Measurements from ENCODE around the gene ATP5F1E. TPM values are rescaled to one million over a fixed set of nuclear protein-coding genes. Genes with fewer than 3 reads are reported as not detected.

The ATP5F1E gene
- total and polyA plus RNA-seq, 7 donors, result 57.1 to 88.5 (median 72.1) TPM

DNA sequence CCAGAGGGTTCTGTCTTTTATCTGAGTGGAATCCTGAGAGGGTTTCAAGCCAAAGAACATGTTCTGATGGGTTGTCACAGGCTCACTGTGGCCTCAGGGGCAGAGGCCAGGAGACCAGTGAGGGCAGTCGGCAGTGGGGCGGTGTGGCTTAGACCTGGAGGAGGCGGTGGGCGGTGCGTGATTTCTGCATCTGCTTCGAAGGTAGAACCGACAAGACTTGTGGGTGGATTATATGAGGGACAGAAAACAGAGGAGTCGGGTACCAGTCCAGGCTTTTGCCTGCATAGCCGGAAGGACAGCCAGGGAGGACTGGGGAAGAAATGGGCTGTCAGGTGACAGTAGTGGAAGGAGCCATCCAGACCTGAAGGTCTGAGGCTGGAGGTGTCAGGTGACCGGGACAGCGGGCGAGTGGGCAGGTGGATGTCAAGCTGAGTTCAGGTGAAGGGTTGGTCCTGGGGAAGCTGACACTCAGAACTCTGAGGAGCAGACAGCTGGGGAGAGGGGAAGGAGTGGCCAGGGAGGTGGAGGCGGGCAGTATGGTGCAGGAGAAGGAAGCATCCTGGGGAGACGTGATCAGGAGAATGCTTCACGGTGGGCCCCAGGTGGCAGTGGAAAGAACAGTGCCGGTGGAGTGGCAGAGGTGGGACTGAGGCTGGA lies 28.2 kb downstream of the ATP5F1E start:
- peaks cover 15% of the 10 kb centered on the region for H3K4me1 ChIP-seq
- peaks cover 0 to 41% of the 10 kb centered on the region in 2 donors for H3K36me3 ChIP-seq (ENCODE audit: insufficient read depth in 1 of 2, low read depth in 1 of 2)
- H3K4me3 ChIP-seq, result no peak overlapping the region
- TF ChIP-seq, protein P1, sequence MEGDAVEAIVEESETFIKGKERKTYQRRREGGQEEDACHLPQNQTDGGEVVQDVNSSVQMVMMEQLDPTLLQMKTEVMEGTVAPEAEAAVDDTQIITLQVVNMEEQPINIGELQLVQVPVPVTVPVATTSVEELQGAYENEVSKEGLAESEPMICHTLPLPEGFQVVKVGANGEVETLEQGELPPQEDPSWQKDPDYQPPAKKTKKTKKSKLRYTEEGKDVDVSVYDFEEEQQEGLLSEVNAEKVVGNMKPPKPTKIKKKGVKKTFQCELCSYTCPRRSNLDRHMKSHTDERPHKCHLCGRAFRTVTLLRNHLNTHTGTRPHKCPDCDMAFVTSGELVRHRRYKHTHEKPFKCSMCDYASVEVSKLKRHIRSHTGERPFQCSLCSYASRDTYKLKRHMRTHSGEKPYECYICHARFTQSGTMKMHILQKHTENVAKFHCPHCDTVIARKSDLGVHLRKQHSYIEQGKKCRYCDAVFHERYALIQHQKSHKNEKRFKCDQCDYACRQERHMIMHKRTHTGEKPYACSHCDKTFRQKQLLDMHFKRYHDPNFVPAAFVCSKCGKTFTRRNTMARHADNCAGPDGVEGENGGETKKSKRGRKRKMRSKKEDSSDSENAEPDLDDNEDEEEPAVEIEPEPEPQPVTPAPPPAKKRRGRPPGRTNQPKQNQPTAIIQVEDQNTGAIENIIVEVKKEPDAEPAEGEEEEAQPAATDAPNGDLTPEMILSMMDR (IDR thresholded peaks at IDR 0.05), result no peak
- H3K27me3 ChIP-seq (ENCODE audit: insufficient read depth in 3 of 3, low read length in 2 of 3), result no peaks in the 10 kb centered on the region
- no peak overlapping the region for H3K27ac ChIP-seq
- no peaks in the 10 kb centered on the region for H3K9me3 ChIP-seq
- ATAC-seq, result no peak
- intact Hi-C loops (cut with DNase I), result no loop called here
- 84 to 87% (median 86%) methylated on average over 16 of the region's 16 CpGs for WGBS, 3 donors
- DNase-seq, result peak in 1 of 2 donors; percentile 43

GRCh38 chr20:59002874-59003399 lies 29.2 kb downstream of the ATP5F1E start:
- peak in 1 of 2 donors; percentile 47 for DNase-seq
- WGBS, 3 donors, result 59 to 84% (median 64%) methylated on average over 17 of the region's 17 CpGs
- intact Hi-C loops (cut with DNase I), result no loop called here
- no peaks in the 10 kb centered on the region for H3K9me3 ChIP-seq
- no peak overlapping the region for H3K4me3 ChIP-seq
- peaks cover 15% of the 10 kb centered on the region for H3K4me1 ChIP-seq
- H3K27me3 ChIP-seq (ENCODE audit: insufficient read depth in 3 of 3, low read length in 2 of 3), result no peaks in the 10 kb centered on the region
- TF ChIP-seq, protein P1 (IDR thresholded peaks at IDR 0.05), result no peak
- peaks cover 2 to 51% of the 10 kb centered on the region in 2 donors for H3K36me3 ChIP-seq (ENCODE audit: insufficient read depth in 1 of 2, low read depth in 1 of 2)
- ATAC-seq, result no peak
- no peak overlapping the region for H3K27ac ChIP-seq

DNA sequence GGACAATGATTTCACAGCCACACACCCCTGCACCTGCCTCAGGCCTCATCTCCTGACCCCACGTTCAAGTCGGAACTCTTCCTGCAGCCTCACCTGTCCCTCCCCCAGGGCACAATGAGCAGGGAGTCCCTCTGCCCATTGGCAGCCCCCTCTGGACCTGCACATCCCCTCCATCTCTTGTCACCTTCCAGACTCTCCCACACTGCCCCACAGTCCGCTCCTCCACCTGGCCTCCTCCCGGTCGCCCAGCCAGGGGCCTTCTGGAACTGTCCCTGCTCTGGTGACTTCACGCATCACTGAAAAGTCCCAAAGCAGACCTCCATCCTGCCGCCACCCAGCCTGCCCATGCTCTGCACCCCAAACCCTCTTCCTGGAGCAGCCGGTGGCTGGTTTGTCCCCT lies 29.7 kb downstream of the ATP5F1E start:
- H3K27ac ChIP-seq, result no peak overlapping the region

GRCh38 chr20:59001449-59002171 lies 30.5 kb downstream of the ATP5F1E start:
- WGBS, 3 donors, result 87 to 89% (median 88%) methylated on average over 26 to 27 of the region's 27 CpGs
- Histone ChIP-seq H3K27me3 (ENCODE audit: insufficient read depth in 3 of 3, low read length in 2 of 3) (no peaks in the 10 kb centered on the region), H3K9me3 (no peaks in the 10 kb centered on the region), H3K4me3 (no peak overlapping the region), H3K4me1 (peaks cover 15% of the 10 kb centered on the region), H3K27ac (no peak overlapping the region), H3K36me3 (ENCODE audit: insufficient read depth in 1 of 2, low read depth in 1 of 2) (peaks cover 2 to 64% of the 10 kb centered on the region in 2 donors)
- DNase-seq (peak in 1 of 2 donors; percentile 41), ATAC-seq (no peak)
- TF ChIP-seq, protein P1 (IDR thresholded peaks at IDR 0.05), result no peak
- intact Hi-C loops (cut with DNase I), result no loop called here

More for the DNA sequence above, 29.7 kb downstream of the ATP5F1E start:
- Histone ChIP-seq H3K4me3 (no peak overlapping the region), H3K36me3 (ENCODE audit: insufficient read depth in 1 of 2, low read depth in 1 of 2) (peaks cover 2 to 56% of the 10 kb centered on the region in 2 donors), H3K27me3 (ENCODE audit: insufficient read depth in 3 of 3, low read length in 2 of 3) (no peaks in the 10 kb centered on the region), H3K4me1 (peaks cover 15% of the 10 kb centered on the region), H3K9me3 (no peaks in the 10 kb centered on the region)
- ATAC-seq, result no peak
- 80 to 93% (median 92%) methylated on average over 7 to 8 of the region's 8 CpGs for WGBS, 3 donors
- peak in 1 of 2 donors; percentile 21 for DNase-seq
- intact Hi-C loops (cut with DNase I), result no loop called here
- TF ChIP-seq, protein P1 (IDR thresholded peaks at IDR 0.05), result no peak

Data from psoas muscle (tissue), 8 donors.